OCI-M2 (cell line): Measurements from ENCODE around the gene ALOX12.

Experiments used
- DNase-seq: peaks from one replicate; lab custom pipeline; 2025; ENCODE audit not compliant: unreplicated experiment; lab: John Stamatoyannopoulos, UW

Gene ALOX12

DNA sequence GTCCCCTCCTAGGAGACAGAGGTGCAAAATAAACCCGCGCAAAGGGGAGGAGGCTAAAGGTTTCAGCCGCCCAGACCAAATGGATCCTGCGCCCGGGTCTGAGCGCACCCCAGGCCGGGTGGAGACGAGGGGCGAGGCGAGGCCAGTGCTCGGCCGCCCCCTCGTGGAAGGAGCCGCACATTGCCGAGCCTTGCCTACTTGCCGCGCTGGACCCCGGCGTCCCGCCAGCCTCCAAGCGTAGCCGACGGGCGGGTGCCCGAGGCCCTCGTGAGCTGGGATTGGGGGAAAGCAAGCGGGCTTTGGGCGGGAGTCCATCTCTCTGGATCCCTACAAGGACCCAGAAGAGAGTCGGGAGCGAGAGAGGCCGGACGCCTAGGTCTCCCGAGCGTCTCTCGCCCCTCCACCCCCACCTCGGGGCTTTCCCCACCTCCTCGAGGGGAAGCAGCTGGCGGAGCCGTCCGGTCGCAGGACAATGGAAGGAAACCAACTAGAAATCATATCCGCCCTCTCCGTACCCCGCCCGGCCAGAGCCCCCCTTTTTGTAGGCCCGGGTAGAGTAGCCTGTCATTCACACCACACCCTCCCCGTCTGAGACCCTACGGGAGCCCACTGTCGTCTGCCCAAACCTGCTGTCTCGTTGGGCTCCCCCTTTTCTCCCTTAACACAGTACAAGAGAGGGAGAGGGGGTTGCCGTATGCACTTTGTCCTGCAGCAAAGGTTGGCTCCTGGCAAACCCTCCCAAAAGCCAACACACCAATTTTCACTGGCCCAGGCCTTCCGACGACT is 26.3 kb downstream of the ALOX12 start:
- no peak for DNase-seq

DNA sequence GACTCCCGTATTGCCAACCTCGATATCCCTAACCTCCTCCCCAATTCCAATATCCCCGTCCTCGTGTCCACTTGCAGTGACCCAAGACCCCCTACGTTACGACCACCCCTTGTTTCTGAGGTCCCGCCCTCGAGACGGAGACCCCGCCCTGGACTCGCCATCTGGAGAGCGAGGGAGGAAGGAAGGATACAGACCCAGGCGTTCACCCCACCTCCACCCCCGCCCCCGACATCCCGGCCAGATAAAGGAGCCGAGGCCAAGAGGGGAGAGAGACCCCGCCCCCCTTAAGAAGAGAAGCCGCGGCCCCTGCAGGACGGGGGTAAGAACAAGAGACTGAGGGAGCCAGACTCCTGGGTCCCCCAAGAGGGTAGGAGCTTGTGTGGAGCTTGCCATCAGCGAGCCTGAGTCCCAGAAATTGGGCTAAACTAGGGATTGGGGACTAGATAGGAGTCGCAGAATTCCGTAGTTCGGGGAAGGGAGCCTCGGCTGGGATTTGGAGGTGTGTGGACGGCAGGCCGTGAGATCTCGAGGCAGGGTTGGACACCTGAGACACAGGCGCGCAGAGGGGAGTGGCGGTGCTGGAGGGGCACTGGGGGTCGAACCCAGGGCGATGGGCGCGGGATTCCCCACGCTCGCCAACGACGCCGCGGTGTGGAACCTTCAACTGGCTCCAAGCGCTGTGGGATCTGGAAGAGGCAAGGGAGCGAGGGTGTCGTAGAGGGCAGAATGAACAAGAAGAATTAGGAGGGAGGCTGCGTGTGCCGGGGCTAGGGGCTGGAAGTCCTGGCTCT is 27.1 kb downstream of the ALOX12 start, which contains the start of gene BCL6B:
BCL6B (plus strand) TSS at position 270 of the 791 bp plus-strand sequence. CDS start 622 bp downstream, outside the sequence.
- DNase-seq, result no peak

DNA sequence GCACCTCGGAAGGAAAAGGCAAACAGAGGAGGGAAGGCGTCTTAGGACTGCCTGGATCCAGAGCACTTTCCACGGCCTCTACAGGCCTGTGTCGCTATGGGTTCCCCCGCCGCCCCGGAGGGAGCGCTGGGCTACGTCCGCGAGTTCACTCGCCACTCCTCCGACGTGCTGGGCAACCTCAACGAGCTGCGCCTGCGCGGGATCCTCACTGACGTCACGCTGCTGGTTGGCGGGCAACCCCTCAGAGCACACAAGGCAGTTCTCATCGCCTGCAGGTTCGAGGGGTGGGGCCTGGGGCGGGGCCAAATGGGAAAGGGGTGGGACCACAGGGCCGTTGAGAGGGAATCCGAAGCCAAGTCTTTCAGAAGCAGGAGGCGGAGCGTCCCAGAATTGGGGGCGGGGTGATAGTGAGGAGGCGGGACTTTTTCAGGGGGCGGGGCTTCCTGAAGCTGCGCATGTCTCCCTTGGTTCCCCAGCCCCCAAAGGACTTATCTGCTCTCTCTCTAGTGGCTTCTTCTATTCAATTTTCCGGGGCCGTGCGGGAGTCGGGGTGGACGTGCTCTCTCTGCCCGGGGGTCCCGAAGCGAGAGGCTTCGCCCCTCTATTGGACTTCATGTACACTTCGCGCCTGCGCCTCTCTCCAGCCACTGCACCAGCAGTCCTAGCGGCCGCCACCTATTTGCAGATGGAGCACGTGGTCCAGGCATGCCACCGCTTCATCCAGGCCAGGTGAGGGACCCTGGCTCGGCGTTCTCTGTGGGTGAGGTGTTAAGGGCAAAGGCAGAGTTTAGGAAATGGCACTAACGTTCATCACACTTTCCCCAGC is 27.9 kb downstream of the ALOX12 start:
- peak; percentile 97 for DNase-seq

DNA sequence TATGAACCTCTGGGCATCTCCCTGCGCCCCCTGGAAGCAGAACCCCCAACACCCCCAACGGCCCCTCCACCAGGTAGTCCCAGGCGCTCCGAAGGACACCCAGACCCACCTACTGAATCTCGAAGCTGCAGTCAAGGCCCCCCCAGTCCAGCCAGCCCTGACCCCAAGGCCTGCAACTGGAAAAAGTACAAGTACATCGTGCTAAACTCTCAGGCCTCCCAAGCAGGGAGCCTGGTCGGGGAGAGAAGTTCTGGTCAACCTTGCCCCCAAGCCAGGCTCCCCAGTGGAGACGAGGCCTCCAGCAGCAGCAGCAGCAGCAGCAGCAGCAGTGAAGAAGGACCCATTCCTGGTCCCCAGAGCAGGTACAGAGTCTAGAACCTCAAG is 28.5 kb downstream of the ALOX12 start:
- DNase-seq, result no peak

DNA sequence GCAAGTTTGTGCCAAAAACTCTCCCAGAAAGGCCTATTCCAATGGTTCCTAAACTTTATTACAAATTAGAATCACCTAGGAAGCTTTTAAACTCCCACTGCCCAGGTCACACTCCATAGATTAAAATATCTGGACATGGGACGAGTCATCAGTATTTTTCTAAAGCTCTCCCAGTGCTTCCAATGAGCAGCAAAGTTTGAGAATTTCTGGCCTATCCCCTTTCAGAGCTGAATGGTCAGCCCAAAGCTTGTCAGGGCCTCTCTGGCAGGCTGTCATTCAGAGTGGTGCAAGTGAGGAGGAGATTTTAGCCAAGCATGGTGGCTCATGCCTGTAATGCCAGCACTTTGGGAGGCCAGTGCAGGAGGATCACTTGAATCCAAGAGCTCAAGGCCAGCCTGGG is 29.4 kb downstream of the ALOX12 start:
- no peak for DNase-seq

DNA sequence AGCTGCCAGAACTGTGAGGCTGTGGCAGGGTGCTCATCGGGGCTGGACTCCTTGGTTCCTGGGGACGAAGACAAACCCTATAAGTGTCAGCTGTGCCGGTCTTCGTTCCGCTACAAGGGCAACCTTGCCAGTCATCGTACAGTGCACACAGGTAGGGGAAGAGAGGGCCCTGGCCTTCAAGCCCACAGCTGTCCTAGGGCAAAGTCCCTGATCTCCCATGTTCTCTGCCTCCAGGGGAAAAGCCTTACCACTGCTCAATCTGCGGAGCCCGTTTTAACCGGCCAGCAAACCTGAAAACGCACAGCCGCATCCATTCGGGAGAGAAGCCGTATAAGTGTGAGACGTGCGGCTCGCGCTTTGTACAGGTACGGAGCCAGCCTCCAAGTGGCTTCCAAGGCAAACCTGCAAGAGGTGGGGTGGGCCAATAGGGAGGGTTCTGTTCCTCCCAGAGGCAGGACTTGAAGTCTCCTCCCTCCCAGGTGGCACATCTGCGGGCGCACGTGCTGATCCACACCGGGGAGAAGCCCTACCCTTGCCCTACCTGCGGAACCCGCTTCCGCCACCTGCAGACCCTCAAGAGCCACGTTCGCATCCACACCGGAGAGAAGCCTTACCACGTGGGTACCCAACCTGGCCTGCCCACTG is 30.7 kb downstream of the ALOX12 start:
- no peak for DNase-seq

DNA sequence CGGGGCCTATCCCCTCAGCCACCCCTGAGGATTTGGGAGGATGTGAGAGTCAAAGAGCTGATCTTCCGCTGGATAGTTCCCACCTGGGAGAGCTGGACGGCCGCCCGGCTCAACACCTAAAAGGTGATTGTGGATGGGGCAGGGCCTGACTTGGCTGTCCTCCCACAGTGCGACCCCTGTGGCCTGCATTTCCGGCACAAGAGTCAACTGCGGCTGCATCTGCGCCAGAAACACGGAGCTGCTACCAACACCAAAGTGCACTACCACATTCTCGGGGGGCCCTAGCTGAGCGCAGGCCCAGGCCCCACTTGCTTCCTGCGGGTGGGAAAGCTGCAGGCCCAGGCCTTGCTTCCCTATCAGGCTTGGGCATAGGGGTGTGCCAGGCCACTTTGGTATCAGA is 31.5 kb downstream of the ALOX12 start:
- DNase-seq, result no peak

DNA sequence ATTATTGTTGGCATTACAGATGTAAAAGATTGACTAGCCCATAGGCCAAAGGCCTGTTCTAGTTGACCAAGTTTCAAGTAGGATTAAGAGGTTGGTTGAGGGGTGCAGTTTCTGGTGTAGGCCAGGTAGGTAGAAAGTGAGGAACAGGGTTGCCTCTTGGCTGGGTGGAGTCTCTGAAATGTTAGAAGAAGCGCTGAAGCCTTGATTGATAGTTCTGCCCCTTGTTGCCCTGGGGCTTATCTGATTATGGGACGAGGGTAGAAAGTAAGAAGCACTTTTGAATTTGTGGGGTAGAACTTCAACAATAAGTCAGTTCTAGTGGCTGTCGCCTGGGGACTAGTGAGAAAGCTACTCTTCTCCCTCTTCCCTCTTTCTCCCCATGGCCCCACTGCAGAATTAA is 33.2 kb downstream of the ALOX12 start:
- DNase-seq, result no peak

DNA sequence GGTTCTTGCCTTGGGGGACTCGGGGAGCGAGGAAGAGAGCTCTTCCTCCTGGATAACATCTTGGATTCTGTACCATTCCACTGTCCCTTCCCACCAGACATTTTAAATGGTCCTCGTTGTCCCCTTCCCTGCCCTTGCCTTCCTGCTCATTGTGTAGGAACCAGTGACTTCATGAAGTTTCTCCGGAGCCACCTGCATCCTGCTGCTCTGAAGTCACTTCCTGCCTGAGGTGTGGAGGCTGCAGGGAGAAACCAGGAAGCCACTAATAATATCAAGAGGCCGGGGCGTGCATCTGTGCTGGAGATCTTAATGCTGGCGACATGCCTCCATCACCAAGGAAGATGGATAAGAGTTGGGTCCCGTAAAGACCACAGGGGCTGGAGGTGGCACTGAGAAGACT is 33.8 kb downstream of the ALOX12 start:
- no peak for DNase-seq

DNA sequence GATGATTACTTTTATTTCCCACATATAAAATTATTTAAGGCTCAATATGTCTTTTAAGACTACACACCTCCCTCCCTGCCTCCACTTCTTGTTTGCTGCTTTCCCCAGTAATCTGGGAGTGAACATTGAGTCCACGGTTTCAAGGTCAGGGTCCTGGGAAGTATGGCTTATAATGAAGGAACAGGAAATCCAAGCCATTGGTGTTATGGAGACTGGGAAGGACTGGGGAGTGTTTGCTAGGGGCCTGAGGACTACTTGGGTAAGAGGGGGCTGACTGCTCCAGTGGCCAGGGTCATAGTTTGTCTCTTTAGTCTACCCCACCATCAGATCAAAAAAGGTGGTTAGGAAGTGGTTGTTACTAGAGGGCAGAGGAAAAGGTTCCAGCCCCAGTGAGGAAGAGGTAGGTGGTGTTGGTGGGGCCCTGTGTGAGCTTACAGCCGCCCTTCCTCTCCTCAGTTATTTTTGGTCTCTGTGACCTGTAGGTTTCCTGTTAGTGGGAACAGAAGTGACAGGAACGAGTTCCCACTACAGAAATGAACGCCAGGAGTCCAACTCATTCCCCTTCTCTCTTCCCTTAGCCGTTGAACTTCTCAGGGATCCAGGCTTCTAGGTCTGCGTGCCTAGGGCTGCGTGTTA is 39.2 kb downstream of the ALOX12 start:
- DNase-seq, result no peak

DNA sequence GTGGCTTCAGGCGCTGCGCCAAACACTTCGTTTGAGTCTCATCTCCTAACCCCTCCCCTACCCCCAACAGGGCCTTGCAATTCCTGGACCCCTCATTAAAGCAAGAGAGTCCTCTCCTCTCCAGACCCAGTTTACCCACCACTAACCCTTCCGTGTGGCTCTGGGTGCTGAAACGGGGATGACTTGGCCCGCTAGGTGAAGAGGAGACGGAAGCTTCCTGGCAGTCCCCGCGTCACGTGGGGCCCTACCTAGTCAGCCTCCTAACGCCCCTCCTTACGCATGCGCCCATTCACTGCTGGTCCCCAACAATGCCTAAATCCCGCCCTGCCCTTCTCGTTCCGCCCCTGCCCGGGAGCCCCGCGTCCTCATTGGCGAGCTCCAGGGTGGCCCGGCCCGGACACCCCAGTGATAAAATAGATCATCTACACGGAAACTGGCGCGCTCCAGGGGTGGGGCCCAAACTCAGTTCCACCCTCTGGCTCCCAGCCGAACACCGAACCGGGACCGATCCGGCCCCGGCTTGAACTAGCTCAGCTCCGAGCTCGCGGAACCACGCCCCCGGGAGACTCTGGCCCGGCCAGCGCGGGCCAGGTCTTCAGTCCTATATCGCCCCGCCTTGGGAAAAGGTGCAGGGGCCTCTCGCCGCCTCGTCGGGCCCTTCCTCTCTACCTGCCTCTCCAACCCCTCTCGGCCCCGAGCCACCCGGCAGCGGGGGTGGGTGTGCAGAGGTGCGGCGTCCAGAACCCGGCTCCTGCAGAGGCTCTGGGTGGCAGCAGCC is 39.9 kb downstream of the ALOX12 start, which contains the start of gene SLC16A13:
SLC16A13 (plus strand) TSS at position 425 of the 778 bp plus-strand sequence. CDS start 368 bp downstream, outside the sequence.
- peak; percentile 82 for DNase-seq

DNA sequence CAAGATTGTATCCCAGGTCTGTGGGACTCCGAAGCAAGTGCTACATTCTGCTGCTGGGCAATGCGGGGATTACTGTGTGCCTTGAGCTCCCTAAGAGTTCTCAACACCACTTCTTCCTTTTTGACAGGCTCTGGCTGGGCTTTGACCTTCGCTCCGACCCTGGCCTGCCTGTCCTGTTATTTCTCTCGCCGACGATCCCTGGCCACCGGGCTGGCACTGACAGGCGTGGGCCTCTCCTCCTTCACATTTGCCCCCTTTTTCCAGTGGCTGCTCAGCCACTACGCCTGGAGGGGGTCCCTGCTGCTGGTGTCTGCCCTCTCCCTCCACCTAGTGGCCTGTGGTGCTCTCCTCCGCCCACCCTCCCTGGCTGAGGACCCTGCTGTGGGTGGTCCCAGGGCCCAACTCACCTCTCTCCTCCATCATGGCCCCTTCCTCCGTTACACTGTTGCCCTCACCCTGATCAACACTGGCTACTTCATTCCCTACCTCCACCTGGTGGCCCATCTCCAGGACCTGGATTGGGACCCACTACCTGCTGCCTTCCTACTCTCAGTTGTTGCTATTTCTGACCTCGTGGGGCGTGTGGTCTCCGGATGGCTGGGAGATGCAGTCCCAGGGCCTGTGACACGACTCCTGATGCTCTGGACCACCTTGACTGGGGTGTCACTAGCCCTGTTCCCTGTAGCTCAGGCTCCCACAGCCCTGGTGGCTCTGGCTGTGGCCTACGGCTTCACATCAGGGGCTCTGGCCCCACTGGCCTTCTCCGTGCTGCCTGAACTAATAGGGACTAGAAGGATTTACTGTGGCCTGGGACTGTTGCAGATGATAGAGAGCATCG is 42.4 kb downstream of the ALOX12 start:
- DNase-seq, result no peak

DNA sequence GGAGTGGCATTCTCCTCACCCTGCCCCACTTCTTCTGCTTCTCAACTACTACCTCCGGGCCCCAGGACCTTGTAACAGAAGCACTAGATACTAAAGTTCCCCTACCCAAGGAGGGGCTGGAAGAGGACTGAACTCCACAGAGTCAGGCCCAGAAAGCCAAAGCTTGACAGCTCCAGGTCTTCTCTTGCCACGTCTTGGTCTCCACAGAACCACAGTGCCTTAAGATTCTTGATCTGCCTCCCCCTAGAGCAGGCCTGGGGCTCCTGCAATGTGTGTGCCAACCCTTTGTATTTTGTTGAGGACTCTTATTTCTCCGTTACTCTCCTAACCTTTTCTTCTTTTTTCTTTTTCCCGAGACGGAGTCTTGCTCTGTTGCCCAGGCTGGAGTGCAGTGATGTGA is 44.0 kb downstream of the ALOX12 start:
- no peak for DNase-seq

DNA sequence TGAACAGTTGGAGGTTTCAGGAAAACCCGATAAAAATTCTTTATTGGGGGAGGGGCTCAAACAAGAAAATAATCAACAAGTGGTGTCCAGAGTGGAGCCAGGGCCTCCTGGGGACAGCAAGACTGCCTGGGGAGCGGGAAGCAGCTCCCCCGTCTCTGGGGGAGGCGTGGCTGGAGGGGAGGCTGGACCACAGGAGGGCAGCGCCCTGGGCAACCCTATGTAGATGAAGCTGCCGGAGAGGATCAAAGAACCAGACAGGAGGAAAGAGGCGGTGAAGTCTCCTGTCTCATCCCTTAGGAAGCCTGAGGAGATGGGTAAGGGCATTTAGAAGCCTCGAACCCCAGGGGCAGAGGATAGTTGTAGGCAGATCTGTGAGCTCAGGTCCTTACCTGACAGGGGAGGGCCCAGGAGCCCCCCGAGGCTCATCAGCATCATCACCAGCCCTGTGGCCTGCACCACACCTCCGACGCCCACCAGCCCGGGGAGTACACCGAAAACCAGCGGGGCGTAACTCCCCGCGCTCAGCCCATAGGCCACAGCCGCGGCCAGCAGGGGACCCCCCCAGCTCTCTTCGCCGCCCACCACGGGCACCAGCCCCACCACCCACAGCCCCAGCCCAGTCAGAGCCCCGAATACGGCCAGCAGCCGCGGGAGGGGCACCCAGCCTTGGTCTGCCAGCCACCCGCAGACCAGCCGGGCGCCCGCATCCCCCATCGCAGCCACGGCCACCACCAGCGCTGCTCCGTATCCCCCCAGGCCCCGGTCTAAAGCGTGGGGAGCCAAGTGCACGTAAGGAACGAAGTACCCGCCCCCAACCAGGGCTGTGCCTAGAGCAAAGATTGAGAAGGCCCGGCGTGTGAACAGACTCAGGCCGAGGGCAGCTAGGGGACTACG is 46.0 kb downstream of the ALOX12 start:
- no peak for DNase-seq

DNA sequence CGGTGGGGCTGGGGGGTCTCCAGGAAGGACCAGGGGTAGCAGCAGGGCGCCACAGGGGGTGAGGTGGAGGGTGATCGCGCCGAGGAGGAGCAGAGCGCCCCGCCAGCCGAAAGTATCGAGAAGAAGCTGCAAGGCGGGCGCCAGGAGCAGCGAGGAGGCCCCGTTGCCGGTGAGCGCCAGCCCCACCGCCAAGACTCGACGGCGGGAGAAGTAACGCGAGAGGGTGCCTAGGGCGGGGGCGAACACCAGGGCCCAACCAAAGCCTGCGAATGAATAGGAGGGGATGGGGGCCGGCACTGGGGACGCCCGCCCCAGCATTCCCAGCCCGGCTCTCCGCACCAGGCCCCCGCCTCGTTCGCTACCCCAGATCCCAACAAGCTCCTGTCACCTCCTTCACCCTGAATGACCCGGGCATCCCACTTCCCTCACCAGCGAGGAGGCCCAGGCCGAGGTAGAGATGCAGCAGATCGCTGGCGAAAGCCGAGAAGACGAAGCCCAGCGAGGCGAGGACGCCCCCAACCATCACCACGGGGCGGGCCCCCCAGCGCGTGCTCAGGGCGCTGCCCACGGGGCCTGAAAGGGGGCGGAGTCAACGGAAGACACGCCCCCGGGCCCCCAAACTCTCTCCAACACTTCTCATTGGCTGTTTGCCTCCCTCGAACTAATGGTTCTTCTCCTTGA is 46.8 kb downstream of the ALOX12 start:
- DNase-seq, result no peak

DNA sequence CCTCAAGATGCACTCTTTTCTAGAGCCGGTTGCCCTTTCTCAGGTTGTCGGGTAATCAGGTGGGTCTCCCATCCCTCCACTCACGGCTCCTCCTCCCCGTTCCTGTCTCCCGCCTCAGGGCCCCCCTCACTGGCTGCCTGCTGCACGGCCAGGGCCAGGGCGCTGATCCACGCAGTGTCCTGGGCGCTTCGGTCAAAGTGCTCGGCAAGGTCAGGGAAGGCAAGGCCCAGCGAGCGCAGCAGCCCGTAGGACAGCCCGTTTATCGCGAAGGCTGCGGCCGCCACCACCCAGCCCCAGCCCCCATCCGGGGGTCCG is 47.3 kb downstream of the ALOX12 start:
- no peak for DNase-seq

DNA sequence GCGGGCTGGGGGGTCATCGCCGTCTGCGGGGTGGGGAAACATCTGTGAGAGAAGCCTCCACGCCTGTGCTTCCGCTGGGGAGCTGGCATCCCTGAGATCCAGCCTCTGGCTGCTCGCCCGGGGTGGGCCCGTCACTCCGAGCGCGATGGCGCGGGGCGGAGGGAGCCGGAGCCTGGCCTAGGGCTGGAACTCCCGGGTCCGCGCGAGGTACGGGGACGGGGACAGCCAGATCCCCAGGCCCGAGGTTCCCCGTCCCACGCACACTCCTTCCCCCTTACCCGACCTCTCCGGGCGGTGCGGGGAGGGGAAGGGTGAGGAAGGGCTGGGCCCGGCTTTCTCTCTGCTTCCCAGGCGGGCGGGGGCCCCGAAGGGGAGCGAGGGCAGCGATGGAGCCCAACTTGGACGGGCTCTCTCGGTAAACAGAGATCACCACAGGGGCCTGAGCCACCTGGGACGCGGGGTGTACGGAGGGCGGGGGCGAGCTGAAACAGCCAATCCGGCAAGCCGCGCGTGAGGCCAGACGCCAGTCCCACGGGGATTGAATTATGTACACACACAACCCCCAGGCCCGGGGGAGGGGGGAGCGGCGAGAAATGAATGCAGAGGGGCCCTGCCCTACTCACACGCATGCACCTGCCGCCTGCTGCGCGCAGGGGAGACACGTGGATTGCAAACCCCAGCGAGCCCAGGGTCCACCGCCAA is 47.8 kb downstream of the ALOX12 start, which contains the start of gene SLC16A11:
SLC16A11 (minus strand) TSS at position 596 of the 702 bp plus-strand sequence; CDS start at position 17, 579 bp downstream.
- DNase-seq, result no peak
